ENCODE measurements around the gene TLR6.

Gene TLR6

DNA sequence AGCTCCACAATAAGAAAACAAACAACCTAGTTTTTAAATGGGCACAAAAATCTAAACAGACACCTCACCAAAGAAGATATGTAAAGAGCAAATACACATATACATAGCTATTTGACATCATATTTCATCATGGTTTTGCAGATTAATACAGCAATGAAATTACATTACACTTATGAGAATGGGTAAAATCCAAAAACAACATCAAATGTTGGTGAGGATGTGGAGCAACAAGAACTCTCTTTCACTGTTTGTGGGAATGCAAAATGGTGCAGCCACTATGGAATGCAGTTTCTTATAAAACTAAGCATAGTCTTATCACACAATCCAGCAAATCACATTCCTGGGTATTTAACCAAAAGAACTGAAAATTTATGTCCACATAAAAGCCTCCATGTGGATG lies 25.0 kb downstream of the TLR6 start:
- H3F3A ChIP-seq (ENCODE audit: low read depth) = no peaks in the 10 kb centered on the region
- H3K4me1 ChIP-seq (ENCODE audit: insufficient read depth, low read length, poor library complexity, severe bottlenecking) = no peaks in the 10 kb centered on the region
- H3K27me3 ChIP-seq (ENCODE audit: insufficient read depth, low read length, poor library complexity, severe bottlenecking) = peaks cover 6% of the 10 kb centered on the region
- no peaks in the 10 kb centered on the region for H3K9me2 ChIP-seq (replicated peaks; ENCODE audit: low read depth, low read length)
- H3K9me3 ChIP-seq (ENCODE audit: insufficient read depth, low read depth, low read length) = 0 out of 2 replicates have a peak, but pooled peaks cover 5% of the 10 kb centered on the region
- no peaks in the 10 kb centered on the region for H3K79me2 ChIP-seq (ENCODE audit: insufficient read depth, low read length)
- no peak overlapping the region for H2AFZ ChIP-seq (ENCODE audit: low read length)
- no peak overlapping the region for H3K4me3 ChIP-seq (ENCODE audit: low read length, poor library complexity, severe bottlenecking)
- H3K4me2 ChIP-seq (ENCODE audit: low read depth, low read length, poor library complexity, severe bottlenecking) = no peak overlapping the region
- TF ChIP-seq EZH2phosphoT487 (IDR thresholded peaks at IDR 0.05; ENCODE audit: borderline replicate concordance) = no peak
- TF ChIP-seq, protein P1, sequence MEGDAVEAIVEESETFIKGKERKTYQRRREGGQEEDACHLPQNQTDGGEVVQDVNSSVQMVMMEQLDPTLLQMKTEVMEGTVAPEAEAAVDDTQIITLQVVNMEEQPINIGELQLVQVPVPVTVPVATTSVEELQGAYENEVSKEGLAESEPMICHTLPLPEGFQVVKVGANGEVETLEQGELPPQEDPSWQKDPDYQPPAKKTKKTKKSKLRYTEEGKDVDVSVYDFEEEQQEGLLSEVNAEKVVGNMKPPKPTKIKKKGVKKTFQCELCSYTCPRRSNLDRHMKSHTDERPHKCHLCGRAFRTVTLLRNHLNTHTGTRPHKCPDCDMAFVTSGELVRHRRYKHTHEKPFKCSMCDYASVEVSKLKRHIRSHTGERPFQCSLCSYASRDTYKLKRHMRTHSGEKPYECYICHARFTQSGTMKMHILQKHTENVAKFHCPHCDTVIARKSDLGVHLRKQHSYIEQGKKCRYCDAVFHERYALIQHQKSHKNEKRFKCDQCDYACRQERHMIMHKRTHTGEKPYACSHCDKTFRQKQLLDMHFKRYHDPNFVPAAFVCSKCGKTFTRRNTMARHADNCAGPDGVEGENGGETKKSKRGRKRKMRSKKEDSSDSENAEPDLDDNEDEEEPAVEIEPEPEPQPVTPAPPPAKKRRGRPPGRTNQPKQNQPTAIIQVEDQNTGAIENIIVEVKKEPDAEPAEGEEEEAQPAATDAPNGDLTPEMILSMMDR (conservative IDR thresholded peaks at IDR 0.05; ENCODE audit: low read length) = no peak
- no peaks in the 10 kb centered on the region for H3K36me3 ChIP-seq (ENCODE audit: insufficient read depth, low read length)
- H4K20me1 ChIP-seq (ENCODE audit: insufficient read depth, low read length, poor library complexity, severe bottlenecking) = no peaks in the 10 kb centered on the region
- H3K9ac ChIP-seq (ENCODE audit: low read depth, low read length, poor library complexity, severe bottlenecking) = no peak overlapping the region

- Histone ChIP-seq H3K9me3 (ENCODE audit: insufficient read depth, low read depth, low read length) (no peaks in the 10 kb centered on the region), H3K4me2 (ENCODE audit: low read depth, low read length, poor library complexity, severe bottlenecking) (no peak overlapping the region), H3K4me1 (ENCODE audit: insufficient read depth, low read length, poor library complexity, severe bottlenecking) (no peaks in the 10 kb centered on the region), H3F3A (ENCODE audit: low read depth) (no peaks in the 10 kb centered on the region), H3K9ac (ENCODE audit: low read depth, low read length, poor library complexity, severe bottlenecking) (no peak overlapping the region), H3K4me3 (ENCODE audit: low read length, poor library complexity, severe bottlenecking) (no peak overlapping the region), H3K79me2 (ENCODE audit: insufficient read depth, low read length) (no peaks in the 10 kb centered on the region), H3K9me2 (replicated peaks; ENCODE audit: low read depth, low read length) (no peaks in the 10 kb centered on the region), H2AFZ (ENCODE audit: low read length) (no peak overlapping the region), H3K36me3 (ENCODE audit: insufficient read depth, low read length) (no peaks in the 10 kb centered on the region), H3K27me3 (ENCODE audit: insufficient read depth, low read length, poor library complexity, severe bottlenecking) (peaks cover 11% of the 10 kb centered on the region), H4K20me1 (ENCODE audit: insufficient read depth, low read length, poor library complexity, severe bottlenecking) (no peaks in the 10 kb centered on the region)
- TF ChIP-seq EZH2phosphoT487 (IDR thresholded peaks at IDR 0.05; ENCODE audit: borderline replicate concordance) = no peak
- TF ChIP-seq, protein P1 (conservative IDR thresholded peaks at IDR 0.05; ENCODE audit: low read length) = no peak
Measured at GRCh38 chr4:38829237-38829636, 27.4 kb downstream of the TLR6 start.

DNA sequence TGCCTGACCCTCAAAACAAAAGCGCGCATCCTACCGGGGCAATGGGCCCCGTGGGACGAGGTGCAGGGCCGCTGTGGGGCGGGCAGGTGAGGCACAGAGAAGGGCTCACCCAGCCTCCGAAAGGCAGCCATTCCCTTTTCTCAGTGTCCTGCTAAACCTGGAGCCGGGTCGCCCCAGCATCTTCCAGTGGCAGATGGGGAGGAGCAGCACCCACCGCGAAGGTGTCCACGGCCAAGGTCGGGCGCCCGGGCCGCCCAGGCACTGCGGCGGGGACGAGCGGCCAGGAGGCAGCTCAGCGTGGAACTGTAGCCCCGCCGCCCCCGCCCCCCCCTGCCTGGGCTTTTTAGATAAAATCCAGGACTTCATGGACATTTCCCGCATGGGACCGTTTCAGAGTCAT lies 32.9 kb downstream of the TLR6 start:
- Histone ChIP-seq H3K36me3 (ENCODE audit: insufficient read depth, low read length) (no peaks in the 10 kb centered on the region), H3K4me1 (ENCODE audit: insufficient read depth, low read length, poor library complexity, severe bottlenecking) (no peaks in the 10 kb centered on the region), H3K4me2 (ENCODE audit: low read depth, low read length, poor library complexity, severe bottlenecking) (no peak overlapping the region)

More for the DNA sequence above, 32.9 kb downstream of the TLR6 start:
- Histone ChIP-seq H2AFZ (ENCODE audit: low read length) (no peak overlapping the region), H3K9me3 (ENCODE audit: insufficient read depth, low read depth, low read length) (no peaks in the 10 kb centered on the region), H3K4me3 (ENCODE audit: low read length, poor library complexity, severe bottlenecking) (no peak overlapping the region), H3K9ac (ENCODE audit: low read depth, low read length, poor library complexity, severe bottlenecking) (no peak overlapping the region), H3K79me2 (ENCODE audit: insufficient read depth, low read length) (no peaks in the 10 kb centered on the region), H3K9me2 (replicated peaks; ENCODE audit: low read depth, low read length) (no peaks in the 10 kb centered on the region), H3F3A (ENCODE audit: low read depth) (no peaks in the 10 kb centered on the region), H4K20me1 (ENCODE audit: insufficient read depth, low read length, poor library complexity, severe bottlenecking) (no peaks in the 10 kb centered on the region), H3K27me3 (ENCODE audit: insufficient read depth, low read length, poor library complexity, severe bottlenecking) (peaks cover 6% of the 10 kb centered on the region)
- no peak for TF ChIP-seq EZH2phosphoT487 (IDR thresholded peaks at IDR 0.05; ENCODE audit: borderline replicate concordance)
- TF ChIP-seq, protein P1 (conservative IDR thresholded peaks at IDR 0.05; ENCODE audit: low read length) = no peak

Data from Loucy (cell line).